Measurements from ENCODE around the gene CAPN2.

DNA sequence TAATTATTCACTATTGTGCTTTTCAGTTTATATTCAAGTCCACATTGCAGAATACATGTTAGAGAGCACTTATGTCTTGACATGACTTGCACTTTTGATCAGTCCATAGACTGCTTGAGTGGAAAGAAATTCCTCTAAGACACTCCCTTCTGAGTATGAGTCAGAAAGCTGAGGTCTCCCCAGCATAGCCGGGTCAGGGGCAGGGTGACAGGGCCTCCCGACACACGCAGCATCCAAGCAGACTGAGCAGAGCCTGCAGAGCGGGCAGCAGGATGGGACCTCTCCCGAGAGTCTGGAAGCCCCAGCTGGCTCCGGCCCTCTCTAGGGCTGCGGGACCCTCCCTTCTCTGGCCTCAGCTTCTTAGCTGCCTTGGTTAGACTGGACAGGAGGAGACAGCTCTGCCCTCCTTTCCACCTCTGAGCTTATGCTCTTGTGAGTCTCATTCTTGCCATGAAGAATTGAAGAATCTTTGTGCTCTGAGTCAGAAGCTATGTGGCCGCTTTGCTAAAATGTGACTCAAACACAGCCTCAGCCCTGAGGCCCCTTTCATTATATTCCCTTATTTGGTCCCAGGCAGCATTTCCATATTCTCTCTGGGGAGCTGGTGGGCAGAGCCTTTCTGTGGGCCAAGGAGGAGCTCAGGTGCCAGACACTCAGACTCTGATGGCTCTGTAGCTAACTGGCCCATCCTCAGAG lies 11.2 kb upstream of the CAPN2 start:
- TF ChIP-seq, protein P1, sequence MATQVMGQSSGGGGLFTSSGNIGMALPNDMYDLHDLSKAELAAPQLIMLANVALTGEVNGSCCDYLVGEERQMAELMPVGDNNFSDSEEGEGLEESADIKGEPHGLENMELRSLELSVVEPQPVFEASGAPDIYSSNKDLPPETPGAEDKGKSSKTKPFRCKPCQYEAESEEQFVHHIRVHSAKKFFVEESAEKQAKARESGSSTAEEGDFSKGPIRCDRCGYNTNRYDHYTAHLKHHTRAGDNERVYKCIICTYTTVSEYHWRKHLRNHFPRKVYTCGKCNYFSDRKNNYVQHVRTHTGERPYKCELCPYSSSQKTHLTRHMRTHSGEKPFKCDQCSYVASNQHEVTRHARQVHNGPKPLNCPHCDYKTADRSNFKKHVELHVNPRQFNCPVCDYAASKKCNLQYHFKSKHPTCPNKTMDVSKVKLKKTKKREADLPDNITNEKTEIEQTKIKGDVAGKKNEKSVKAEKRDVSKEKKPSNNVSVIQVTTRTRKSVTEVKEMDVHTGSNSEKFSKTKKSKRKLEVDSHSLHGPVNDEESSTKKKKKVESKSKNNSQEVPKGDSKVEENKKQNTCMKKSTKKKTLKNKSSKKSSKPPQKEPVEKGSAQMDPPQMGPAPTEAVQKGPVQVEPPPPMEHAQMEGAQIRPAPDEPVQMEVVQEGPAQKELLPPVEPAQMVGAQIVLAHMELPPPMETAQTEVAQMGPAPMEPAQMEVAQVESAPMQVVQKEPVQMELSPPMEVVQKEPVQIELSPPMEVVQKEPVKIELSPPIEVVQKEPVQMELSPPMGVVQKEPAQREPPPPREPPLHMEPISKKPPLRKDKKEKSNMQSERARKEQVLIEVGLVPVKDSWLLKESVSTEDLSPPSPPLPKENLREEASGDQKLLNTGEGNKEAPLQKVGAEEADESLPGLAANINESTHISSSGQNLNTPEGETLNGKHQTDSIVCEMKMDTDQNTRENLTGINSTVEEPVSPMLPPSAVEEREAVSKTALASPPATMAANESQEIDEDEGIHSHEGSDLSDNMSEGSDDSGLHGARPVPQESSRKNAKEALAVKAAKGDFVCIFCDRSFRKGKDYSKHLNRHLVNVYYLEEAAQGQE (IDR thresholded peaks at IDR 0.05; ENCODE audit: insufficient read depth in 1 of 2, low read depth in 2 of 2, low read length in 2 of 2): no peak
- no peak for TF ChIP-seq TAF1 (IDR thresholded peaks at IDR 0.05; ENCODE audit: borderline replicate concordance, insufficient read depth, low read length)
- TF ChIP-seq POLR2AphosphoS5 (IDR thresholded peaks at IDR 0.05; ENCODE audit: low read depth, low read length): no peak
- TF ChIP-seq FOXP2 (optimal IDR thresholded peaks at IDR 0.05; ENCODE audit: borderline replicate concordance, extremely low read depth, extremely low read length, insufficient read depth): no peak

Measured in PFSK-1 (cell line).